Islet of Langerhans (tissue), 1 donor: ENCODE data around the gene PDIA6.

Experiments
- FAIRE-seq: peaks from one replicate; lab custom pipeline; 2011; peaks lifted over from hg19 to GRCh38; lab: Jason Lieb, UNC

The PDIA6 gene, protein sequence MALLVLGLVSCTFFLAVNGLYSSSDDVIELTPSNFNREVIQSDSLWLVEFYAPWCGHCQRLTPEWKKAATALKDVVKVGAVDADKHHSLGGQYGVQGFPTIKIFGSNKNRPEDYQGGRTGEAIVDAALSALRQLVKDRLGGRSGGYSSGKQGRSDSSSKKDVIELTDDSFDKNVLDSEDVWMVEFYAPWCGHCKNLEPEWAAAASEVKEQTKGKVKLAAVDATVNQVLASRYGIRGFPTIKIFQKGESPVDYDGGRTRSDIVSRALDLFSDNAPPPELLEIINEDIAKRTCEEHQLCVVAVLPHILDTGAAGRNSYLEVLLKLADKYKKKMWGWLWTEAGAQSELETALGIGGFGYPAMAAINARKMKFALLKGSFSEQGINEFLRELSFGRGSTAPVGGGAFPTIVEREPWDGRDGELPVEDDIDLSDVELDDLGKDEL

DNA sequence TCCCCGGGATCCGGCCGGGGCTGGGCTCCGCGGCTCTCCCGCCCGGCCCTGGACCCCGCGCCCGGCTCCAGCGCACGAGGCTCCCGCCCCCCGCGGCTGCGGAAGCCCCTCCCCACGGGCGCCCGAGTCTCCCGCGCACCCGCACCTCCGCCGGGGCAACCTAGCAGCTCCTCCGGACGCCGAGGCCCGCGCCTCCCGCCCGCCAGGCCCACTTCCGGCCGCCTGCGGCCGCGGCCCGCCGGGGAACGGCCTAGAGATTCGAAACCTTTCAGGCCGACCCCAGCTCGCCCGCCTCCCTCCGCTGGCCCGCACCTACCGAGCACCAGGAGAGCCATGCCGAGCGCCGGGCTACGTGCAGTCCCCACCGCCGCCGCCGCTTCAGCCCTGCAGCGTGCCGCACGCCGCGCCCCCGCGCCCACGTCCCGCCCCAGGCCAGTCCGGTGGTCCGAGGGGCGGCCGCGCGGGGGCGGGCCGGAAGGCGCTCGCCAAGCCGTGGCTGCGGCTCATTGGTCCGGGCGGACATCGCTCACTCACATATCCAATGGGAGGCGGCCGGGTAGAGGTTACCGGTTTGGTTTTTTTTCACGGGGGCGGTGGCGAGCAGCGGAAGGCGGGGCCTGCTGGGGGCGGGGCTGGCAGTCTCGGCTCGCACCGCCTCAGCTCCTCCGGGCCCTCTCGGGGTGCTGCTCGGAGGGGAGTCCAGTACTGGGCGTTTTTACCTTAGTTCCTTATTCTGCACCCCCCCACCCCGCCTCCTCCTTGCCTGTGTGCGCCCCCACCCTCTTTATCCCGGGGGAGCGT, at the start of gene PDIA6:
Gene PDIA6 (minus strand): TSS at position 424 of the 801 bp plus-strand sequence. CDS start 89 bp downstream, at position 335.
- no peak for FAIRE-seq

DNA sequence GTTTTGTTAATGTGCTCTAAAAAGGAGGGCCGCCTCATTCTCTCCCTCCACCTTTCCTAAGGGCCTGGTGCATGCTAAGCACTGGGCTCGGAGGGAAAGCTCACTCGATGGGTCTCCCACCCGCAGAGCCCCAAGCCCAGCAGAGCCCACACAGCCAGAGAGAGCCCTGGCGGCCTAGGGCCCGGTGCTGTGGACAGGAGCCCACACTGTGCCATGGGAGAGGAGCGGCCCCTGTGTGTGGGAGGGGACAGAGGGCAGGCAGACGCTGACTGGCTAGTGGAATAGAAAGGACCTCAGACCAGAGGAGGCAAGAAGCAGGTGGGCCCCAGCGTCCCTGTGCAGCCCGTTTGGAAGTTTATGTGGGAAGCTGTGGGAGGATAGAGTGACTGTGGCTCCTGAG, 49.7 kb upstream of the PDIA6 start:
- FAIRE-seq = no peak

DNA sequence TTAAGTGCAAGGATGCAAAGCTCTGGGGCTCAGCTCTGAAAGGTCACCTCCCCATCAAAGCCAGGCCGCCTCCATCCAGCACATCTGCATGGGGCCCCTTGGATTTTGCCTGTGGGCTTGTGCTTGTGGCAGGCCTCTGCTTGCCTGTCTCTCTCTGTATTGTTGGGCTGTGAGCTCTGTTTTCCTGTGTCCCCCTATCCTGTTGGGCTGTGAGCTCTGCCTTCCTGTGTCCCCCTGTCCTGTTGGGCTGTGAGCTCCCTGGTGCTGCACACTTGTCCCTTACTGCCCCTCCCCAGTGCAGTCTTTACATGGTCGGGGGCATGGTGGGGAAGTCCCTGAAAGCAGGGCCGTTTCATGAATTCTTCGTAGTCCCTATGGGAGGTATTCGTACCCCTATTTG, 49.2 kb upstream of the PDIA6 start:
- no peak for FAIRE-seq

DNA sequence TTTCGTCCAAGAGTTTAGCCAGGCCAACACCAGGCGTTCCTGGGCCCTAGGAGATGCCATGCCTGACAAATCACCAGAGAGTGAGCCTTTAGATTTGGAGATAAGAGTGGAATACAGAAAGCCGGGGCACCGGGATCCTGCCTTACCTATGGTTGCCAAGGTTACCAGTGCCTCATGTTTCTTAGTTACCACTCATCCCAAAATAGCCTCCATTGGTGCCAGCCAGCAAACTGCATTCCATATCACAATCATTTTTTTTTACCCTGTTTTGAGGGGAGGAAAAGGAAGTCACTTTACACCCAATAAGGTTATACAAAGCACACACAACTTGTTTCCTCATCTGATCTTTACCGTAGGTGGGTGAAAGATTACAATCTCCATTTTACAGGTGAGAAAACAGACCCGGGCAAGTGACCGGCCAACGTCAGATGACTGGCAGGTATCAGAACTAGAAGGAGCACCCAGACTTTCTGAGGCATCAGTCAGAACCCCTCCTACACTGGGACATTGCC, 48.3 kb upstream of the PDIA6 start:
- FAIRE-seq = no peak

DNA sequence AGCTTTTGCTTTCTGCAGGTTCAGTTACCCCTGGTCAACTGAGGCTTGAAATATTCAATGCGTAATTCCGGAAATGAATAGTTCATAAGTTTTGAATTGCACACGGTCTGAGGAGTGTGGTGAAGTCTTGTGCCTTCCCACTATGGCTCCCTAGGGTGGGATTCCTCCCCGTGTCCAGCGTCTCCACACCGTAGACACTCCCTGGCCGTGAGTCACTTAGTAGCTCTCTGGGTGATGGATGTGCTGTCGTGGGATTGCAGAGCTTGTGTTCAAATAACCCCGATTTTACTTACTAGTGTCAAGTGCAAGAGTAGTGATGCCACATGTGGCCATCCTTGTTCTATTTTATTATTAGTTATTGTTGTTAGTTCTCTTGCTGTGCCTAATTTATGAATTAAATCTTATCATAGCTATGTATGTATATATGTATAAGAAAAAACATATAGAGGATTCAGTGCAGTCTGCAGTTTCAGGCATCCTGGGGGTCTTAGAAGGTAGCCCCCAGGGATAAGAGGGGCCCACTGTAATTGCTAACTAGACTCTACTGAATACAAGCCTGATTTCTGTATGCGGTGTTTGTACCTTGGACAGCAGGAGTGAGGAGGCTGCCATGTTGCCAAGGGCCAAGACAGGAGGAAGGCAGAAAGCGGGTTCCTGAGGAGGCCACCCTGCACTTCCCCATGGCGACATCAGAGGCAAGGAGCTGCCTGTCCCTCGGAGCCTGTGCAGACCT, 47.7 kb upstream of the PDIA6 start:
- FAIRE-seq = no peak

DNA sequence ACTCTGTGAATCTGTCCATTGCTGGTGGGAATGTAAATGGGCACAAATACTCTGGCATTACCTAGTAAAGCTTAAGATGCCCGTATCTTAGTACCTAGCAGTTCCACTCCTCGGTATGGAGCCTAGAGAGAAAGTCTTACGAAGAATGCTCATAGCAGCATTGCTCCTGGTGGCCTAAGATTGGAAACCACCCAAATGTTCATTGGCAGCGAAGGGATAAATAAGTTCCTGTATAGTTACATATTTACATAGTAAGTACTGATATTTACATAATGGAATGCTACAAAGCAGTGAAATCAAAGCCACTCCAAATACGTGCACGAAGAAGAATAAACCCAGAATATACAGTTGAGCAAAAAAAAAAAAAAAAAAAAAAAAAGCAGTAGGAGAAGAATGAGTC, 46.7 kb upstream of the PDIA6 start:
- no peak for FAIRE-seq

DNA sequence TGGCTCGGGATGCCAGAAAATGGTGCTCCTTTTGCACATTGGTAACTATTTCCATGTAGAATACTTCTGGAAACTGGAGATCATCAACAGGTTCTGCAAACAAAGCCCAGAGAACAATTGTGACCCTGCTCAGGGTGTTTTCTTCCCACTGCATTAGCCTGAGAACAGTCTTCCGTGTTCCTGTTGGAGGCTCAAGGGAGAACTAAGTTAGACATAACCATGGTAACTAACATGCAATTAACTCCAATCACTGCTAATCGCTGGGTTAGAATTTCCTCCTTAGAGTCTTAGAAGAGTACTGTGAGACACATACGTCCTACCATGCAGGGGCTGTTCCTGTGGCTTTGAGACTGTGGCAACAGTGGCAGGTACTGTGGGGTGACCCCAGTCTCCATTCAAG, 36.0 kb upstream of the PDIA6 start:
- FAIRE-seq = no peak

DNA sequence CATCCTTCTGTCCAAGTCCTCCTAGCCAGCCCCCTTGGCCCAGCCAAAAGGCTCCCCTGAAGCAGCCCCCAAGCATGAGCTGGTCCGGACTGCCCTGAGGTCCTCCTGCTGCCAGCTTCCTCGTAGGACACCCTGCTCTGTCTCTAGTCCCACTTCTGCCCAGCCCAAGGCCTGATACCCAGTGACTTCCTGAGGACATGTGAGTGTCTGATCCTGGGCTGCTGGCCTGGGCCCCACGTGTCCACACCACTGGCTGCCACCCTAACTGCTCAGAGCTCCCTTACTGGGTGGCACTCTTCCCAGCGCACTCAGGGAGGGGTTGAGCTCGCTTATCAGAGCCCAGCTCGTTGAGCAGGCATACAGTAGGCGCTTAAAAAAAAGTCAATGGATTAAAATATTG, 34.4 kb upstream of the PDIA6 start:
- FAIRE-seq = no peak

DNA sequence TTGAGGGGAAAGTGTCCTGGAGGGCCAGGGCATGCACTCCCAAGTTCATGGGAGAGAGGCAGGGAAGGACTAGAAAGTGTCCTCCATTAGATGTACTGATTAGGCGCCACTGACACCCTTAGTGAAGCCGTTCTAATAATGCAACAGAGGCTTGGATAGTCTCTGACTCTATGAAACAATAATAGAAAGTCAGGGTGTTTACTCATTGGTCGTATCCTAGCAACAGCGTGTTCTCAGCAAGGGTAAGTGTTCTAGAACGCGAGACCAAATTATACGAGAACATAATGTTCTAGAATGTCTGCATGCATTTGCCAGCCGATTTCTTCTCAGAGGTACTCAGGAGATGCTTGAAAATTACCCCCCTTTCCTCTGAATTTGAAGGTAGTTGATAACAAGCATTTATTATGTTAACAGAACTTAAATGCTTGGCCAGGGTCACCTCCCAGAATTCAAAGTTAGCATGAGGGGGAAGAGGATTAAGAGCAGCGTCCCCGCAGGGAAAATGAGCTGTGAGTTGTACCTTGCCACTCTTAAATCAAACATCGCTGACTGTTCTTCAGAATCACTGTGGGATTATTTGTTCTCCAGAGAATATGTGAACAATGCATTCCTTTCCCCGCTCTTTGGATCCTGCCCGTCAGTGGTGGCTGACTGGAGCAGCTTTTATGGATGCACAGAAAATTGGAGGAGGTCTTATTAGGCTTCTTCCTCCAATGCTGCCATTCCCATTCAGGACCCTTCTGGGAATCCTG, 33.7 kb upstream of the PDIA6 start:
- no peak for FAIRE-seq

DNA sequence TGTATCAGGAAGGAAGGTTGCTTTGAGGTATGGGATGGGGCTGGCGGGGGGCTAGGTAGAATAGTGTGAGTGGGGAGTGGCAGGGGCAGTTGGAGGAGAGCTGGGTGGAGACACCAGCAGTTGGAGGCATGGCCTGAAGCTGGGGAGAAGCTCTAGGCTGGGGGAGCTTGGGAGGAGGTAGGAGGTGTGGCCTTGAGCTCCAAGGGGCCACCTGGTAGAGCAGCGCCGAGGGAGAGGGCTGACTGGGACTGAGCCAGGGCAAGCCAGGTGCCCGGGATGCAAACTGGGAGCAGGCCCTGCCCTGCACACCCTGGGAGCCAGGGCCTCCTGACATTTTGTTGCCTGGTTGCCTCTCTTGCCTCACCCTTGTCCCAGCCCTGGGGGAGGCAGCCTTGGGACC, 33.1 kb upstream of the PDIA6 start:
- no peak for FAIRE-seq

DNA sequence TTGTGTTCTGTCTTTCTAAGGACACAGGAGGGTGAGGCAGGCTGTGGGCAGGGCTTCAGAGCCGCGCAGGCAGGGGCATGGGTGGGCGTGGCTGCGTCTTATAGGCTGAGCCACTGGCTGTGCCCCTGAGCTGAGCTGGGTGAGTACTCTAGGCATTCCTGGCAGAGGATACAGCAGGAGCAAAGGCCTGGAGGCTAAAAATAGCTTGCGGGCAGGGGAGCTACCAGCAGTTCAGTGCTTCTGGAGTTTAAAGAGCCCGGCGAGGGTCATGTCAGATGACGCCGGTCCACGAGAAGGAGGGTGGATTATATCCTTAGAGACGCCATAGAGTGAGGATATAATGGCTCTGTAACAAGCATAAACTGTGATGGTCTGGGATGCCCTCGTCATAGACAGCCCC, 31.5 kb upstream of the PDIA6 start:
- FAIRE-seq = no peak

DNA sequence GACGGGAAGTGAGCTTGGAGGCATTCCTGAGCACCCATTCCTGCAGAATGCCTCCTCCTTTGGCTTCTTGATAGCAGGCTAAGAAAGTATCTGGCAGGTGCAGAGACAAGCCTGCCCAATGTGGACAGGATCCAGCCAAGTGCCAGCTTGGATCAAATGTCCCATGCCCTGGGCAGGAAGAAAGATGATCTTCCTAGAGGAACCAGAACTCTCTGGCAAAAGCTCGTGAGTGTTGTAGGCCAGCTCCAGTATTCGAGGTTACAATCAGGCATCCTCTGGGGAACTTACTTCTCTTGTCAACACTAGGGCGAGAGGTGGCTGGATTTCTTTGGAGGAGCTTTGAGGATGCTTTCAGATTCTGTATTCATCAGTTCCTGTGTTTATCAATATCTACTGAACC, 29.9 kb upstream of the PDIA6 start:
- FAIRE-seq = no peak

DNA sequence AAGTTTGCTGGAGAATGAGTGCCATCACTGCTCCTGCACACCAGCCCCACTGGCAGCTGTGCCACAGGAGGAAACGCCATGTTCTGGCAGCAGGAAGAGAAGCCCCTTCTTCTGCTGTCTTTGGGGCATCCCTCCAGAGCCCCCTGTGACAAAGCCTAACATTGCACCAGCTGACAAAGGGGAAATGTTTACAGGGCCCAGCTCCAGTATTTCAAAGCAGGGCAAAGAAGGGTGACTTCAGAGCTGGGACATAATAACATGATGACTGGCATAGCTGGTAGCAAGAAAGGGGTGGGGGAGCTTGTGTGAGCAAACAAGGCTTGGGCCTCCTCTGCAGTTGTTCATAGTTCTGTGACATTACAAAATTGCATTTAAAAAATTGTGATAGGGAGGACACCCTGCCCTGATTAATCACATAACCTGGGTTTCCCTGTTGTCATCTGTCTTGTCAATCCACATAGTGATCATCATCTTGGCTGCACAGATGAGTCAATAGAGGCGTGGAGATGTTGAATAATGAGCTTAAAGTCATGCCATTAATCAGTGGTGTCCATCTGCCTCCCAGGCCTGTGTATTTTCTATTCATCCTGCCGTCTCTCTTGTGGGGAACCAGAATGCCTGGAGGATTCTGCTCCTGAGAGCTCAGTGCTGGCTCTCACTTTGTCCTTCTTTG, 29.1 kb upstream of the PDIA6 start:
- no peak for FAIRE-seq

DNA sequence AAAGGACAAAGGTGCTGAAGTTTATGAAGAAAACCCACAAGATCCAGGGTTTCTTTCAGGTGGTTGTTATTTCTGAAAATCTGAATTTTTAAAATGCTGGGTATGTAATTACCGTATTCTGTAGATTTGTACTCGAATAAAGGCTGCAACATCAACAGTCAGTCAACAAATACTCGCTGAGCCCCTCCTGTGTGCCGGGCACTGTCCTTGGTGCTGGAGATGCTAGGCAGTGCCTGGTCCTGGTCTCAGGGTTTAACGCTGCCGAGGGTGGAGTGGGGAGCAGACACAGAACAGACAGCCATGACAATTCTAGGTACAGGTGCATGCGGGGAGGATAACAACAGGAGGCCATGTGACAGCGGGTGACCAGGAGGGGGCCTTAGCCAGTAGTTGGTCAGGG, 27.2 kb upstream of the PDIA6 start:
- no peak for FAIRE-seq

DNA sequence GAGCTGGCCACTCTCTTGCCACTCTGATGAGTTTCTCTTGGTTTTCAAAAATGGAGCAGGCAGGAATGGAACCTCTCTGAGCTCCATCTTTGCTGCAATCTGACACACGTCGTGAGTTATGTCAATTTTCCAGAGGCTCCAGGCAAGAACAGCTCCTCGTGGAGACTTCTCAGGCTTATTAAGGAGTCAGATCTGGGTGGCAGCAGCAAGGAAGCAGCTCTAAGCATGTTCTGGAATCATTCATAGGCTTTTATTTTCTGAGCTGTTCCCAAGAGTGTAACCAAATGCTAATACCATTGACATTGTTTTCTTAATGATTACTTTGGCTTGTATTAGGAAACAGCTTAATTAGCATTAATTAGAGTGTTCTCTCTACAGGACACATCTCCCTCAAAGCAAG, 26.1 kb upstream of the PDIA6 start:
- no peak for FAIRE-seq

DNA sequence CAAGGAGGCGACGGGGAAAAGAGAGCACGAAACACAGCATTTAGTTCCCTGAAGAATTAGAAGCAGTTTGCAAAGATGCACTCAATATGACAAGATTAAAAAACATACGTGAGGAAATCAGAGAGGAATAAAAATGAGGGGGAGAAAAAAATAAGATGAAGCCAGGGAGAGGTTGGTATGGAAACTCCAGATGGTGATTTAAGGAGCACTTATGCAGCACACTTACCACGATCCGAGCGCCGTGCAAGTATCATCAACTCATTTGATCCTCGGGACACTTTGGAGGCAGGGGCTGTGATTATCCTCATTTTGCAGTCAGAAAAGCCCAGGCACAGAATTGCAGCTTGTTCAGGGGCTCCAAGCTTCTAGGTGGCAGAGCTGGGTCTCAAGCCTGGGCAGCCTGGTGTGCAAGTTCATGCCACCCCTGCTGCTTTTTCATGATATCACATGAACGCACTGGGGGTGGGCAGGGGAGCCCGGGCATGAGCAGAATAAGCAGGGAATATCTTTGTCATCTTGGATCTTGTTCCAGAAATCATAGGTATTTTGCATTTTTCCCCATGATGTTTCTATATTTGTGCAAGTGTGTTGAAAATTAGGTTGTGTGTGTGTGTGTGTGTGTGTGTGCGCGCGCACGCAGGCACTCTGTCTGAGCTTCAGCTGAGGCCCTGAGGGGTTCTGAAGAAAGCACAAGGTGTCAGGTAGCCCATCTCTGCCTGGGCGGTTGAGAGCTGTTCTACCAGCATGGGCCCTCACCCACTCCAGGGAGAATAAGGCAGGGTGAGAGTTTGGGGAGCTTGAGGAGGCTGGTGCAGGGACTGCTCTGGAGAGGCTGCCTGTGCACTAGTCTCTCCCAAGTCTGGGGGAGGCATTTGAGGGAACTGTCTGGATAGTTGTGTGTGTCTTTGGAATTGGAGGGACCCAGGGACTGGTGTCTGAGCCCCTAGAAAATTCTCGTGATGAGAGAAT, 25.0 kb upstream of the PDIA6 start:
- no peak for FAIRE-seq

DNA sequence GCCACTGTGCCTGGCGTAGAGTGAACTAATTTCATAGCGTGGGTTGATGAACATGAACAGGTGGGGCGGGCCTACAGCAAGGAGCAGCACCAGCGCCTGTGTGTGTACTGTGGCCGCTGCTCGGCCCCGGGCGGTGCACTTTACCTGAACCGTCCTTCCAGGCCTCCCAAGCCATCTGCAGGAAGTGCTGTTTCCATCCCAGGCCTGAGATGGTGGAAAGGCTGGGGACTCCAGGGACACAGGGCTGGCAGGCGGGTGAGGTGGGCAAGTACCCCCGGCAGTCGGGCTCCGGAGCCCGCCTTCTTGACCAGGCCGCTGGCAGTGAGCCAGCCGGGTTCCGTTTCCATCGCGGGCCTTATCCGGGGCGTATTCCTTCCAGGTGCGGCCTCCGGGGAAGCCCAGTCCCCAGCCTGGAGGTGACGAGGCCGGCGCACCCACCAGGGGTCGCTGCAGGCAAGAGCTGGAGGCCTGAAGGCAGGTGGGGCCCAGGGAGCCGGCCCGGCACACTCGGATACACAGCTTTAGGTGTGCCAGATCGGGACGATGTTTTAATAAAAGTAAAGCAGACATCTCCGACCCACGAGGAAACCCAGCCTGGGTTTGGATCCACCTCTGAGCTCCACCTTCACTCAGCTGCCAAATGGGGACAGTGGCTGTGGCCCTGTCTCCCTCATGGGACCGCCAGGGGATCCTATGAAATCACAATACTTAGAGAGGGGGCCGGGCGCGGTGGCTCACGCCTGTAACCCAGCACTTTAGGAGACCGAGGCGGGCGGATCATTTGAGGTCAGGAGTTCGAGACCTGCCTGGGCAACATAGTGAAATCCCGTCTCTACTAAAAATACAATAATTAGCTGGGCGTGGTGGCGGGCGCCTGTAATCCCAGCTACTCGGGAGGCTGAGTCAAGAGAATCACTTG, 22.7 kb upstream of the PDIA6 start:
- no peak for FAIRE-seq

DNA sequence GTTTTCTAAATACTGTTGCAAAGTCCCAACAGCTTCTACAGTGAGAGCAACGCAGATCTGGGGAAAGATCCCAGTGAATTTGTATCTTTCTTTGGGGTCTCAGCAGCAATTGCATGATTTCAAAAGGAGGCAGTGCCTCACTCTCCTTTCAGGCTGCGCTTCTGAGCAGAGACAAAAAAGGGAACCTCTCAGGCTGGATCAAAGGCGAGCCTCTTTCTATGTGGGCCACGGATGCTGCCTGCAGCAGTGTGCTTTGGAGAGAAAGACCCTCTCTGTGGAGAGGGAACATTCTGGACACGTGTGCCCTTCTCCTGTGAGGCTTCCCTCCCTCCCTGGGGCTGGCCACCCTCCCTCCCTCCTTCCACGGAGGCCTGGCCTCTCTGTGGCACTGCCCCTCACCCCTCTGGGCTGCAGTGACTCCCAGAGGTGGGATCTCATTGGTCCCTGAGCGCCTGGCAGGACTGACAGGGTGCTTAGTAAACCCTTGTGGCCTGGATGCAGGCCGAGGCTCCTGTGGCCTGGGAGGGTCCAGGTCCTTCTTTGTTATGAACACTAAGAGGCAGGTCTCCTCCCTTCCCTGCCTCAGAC, 21.6 kb upstream of the PDIA6 start:
- no peak for FAIRE-seq

DNA sequence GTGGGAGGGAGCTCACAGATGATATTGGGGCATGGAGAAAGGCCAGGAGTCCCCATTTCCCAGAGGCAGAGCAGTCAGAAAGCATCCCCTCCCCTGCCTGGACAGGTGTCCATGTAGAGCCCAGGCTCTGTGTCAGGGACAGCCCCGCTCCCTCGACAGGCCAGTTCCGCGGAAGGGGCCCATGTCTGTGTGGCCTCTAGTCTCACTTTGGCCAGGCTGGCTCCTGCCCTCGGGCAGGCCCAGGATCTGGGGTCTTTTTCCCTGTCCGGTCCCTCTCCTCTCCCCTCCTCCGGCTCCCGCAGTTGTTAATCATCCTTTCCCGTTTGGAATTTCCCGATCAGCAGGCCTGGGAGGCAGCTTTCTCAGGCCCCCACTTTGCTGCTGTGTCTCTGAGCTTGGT, 20.4 kb upstream of the PDIA6 start:
- no peak for FAIRE-seq
